Keratinocyte (primary cell): ENCODE results near the gene TRIM56. TPM values are rescaled to one million over a fixed set of nuclear protein-coding genes. Genes with fewer than 3 reads are reported as not detected.

Experiments
- DNase-seq: peaks from one replicate; pipeline ENCODE4 v3.0.0-alpha.2; 2011; ENCODE audit warnings: low read depth, missing footprints, low spot score
- FAIRE-seq: peaks from 2 replicates; lab custom pipeline; 2011; peaks lifted over from hg19 to GRCh38; lab: Jason Lieb, UNC
- H2AFZ ChIP-seq: 2 replicates; pipeline ENCODE4 v1.6.0; 2012; ENCODE audit warnings: low read length, control low read depth, inconsistent platforms; ENCODE audit not compliant: control insufficient read depth
- H3K27ac ChIP-seq: 2 replicates; pipeline ENCODE4 v1.5.1; 2011; ENCODE audit warnings: low read length; ENCODE audit not compliant: control insufficient read depth, insufficient read depth
- H3K27me3 ChIP-seq: 3 replicates; pipeline ENCODE4 v1.6.0; 2011; ENCODE audit warnings: low read length; ENCODE audit not compliant: control insufficient read depth, insufficient read depth; ENCODE audit errors: extremely low read depth
- H3K36me3 ChIP-seq, 2 experiments: 2 replicates in 1 of 2; 3 replicates in 1 of 2; pipeline ENCODE4 v1.5.1; 2011; ENCODE audit warnings: low read length in 2 of 2, mild to moderate bottlenecking in 1 of 2; ENCODE audit not compliant: control insufficient read depth in 2 of 2, insufficient read depth in 2 of 2; ENCODE audit errors: extremely low read depth in 1 of 2
- H3K4me1 ChIP-seq: 3 replicates; pipeline ENCODE4 v1.5.1; 2011; ENCODE audit warnings: low read length; ENCODE audit not compliant: control insufficient read depth, insufficient read depth; ENCODE audit errors: extremely low read depth
- H3K4me2 ChIP-seq: 3 replicates; pipeline ENCODE4 v1.6.0; 2011; ENCODE audit warnings: low read depth, low read length; ENCODE audit not compliant: control insufficient read depth, insufficient read depth; ENCODE audit errors: extremely low read depth
- H3K4me3 ChIP-seq, 3 experiments: fragments of 200-600 bp in 1 of 3; sonication (generic) in 1 of 3; 2 replicates in 2 of 3; 3 replicates in 1 of 3; pipeline ENCODE4 v1.5.1; 2011 to 2016; ENCODE audit warnings: low read length in 3 of 3, mild to moderate bottlenecking in 3 of 3, control low read depth in 2 of 3, inconsistent platforms in 1 of 3, low read depth in 1 of 3, mixed read lengths in 1 of 3, mixed run types in 1 of 3, moderate library complexity in 1 of 3; ENCODE audit not compliant: control insufficient read depth in 2 of 3, insufficient read depth in 2 of 3; ENCODE audit errors: extremely low read depth in 1 of 3
- H3K79me2 ChIP-seq: 2 replicates; pipeline ENCODE4 v1.6.0; 2012; ENCODE audit warnings: low read length; ENCODE audit not compliant: control insufficient read depth, insufficient read depth
- H3K9ac ChIP-seq: 3 replicates; pipeline ENCODE4 v1.6.0; 2011; ENCODE audit warnings: low read length; ENCODE audit not compliant: control insufficient read depth, insufficient read depth; ENCODE audit errors: extremely low read depth
- H3K9me1 ChIP-seq: 3 replicates; pipeline ENCODE4 v1.6.0; 2011; ENCODE audit warnings: low read length; ENCODE audit not compliant: control insufficient read depth, insufficient read depth; ENCODE audit errors: extremely low read depth
- H3K9me3 ChIP-seq: 2 replicates; pipeline ENCODE4 v1.5.1; 2012; ENCODE audit warnings: low read depth, low read length; ENCODE audit not compliant: control insufficient read depth
- H4K20me1 ChIP-seq: 3 replicates; pipeline ENCODE4 v1.6.0; 2011; ENCODE audit warnings: low read length; ENCODE audit not compliant: control insufficient read depth, insufficient read depth; ENCODE audit errors: extremely low read depth
- CTCF ChIP-seq, 3 experiments: IDR thresholded peaks in 1 of 3; conservative IDR thresholded peaks in 1 of 3; optimal IDR thresholded peaks in 1 of 3; 2 replicates in 2 of 3; 3 replicates in 1 of 3; pipeline versions ENCODE3 to v1.5.1; 2011; ENCODE audit warnings: low read length in 3 of 3, mild to moderate bottlenecking in 3 of 3, moderate library complexity in 2 of 3, control low read depth in 1 of 3, inconsistent platforms in 1 of 3; ENCODE audit not compliant: insufficient read depth in 2 of 3; ENCODE audit errors: extremely low read depth in 1 of 3
- EZH2 ChIP-seq: IDR thresholded peaks from one replicate; pipeline ENCODE4 v1.6.1; 2012; ENCODE audit warnings: inconsistent platforms, mild to moderate bottlenecking, low read length, moderate library complexity
- dilution Hi-C: fragments of 300-500 bp; cut with MboI; formaldehyde crosslinking; loops from one replicate; pipeline ENCODE4 v1.7.0; 2020; ENCODE audit warnings: low sequenced_read_pairs; ENCODE audit not compliant: extremely low pct_ligation_motif_present
- polyA plus RNA-seq, 5 experiments: library from polyadenylated mRNA; depleted of rRNA in 3 of 5; stranded (reverse) in 3 of 5; stranded (forward) in 1 of 5; unstranded in 1 of 5; fragments of >200 nt; gene quantifications; 1 replicate in 1 of 5; 2 replicates in 3 of 5; 3 replicates in 1 of 5; pipeline versions ENCODE4 v1.2.1 to v1.2.3, GENCODE V29; 2011 to 2012; ENCODE audit warnings: missing spikeins in 2 of 5, low read depth in 1 of 5, low replicate concordance in 1 of 5

Gene TRIM56
- polyA plus RNA-seq, 1 donor (not counting 4 experiments of a cell fraction or from before 2014, with no cell fraction given), result 3.6 TPM

- no peaks in the 10 kb centered on the region for H3K9me3 ChIP-seq
- dilution Hi-C loops, result no loop called here
- no peaks in the 10 kb centered on the region for H3K79me2 ChIP-seq
- H3K27ac ChIP-seq, result no peak overlapping the region
- H3K4me2 ChIP-seq, result no peak overlapping the region
- H3K9me1 ChIP-seq, result no peaks in the 10 kb centered on the region
- peaks cover 39 to 44% of the 10 kb centered on the region in 2 experiments for H3K36me3 ChIP-seq
- TF ChIP-seq EZH2 (no peak), CTCF (optimal IDR thresholded peaks at IDR 0.05 in 1 of 3, IDR thresholded peaks at IDR 0.05 in 1 of 3, conservative IDR thresholded peaks at IDR 0.05 in 1 of 3; ENCODE audit: extremely low read depth in 1 of 3, insufficient read depth in 2 of 3, low read length in 3 of 3) (no peak)
- no peak overlapping the region for H3K4me3 ChIP-seq
- DNase-seq, result no peak
- H4K20me1 ChIP-seq, result peaks cover 3% of the 10 kb centered on the region
- no peak for FAIRE-seq
- H3K4me1 ChIP-seq, result peaks cover 45% of the 10 kb centered on the region
- no peak overlapping the region for H3K9ac ChIP-seq
- H2AFZ ChIP-seq, result no peak overlapping the region
- H3K27me3 ChIP-seq, result no peaks in the 10 kb centered on the region
These were observed 48.5 kb downstream of the TRIM56 start for GRCh38 chr7:101133621-101134398.

GRCh38 chr7:101134399-101134980, 49.2 kb downstream of the TRIM56 start:
- H3K9me3 ChIP-seq, result no peaks in the 10 kb centered on the region
- no peak overlapping the region for H3K27ac ChIP-seq
- H3K4me2 ChIP-seq, result no peak overlapping the region
- no peaks in the 10 kb centered on the region for H3K9me1 ChIP-seq
- FAIRE-seq, result no peak
- dilution Hi-C loops, result no loop called here
- no peak overlapping the region for H3K9ac ChIP-seq
- H4K20me1 ChIP-seq, result peaks cover 3% of the 10 kb centered on the region
- H3K79me2 ChIP-seq, result no peaks in the 10 kb centered on the region
- TF ChIP-seq CTCF (optimal IDR thresholded peaks at IDR 0.05 in 1 of 3, IDR thresholded peaks at IDR 0.05 in 1 of 3, conservative IDR thresholded peaks at IDR 0.05 in 1 of 3; ENCODE audit: extremely low read depth in 1 of 3, insufficient read depth in 2 of 3, low read length in 3 of 3) (no peak), EZH2 (no peak)
- peaks cover 39 to 44% of the 10 kb centered on the region in 2 experiments for H3K36me3 ChIP-seq
- H3K27me3 ChIP-seq, result no peaks in the 10 kb centered on the region
- H3K4me1 ChIP-seq, result peaks cover 47% of the 10 kb centered on the region
- DNase-seq, result no peak
- no peak overlapping the region for H3K4me3 ChIP-seq
- no peak overlapping the region for H2AFZ ChIP-seq
